ENCODE measurements around the gene KRTAP27-1.
A peak's percentile ranks its signal among the peaks of the same experiment; 100 is the strongest.

KRTAP27-1 gene

GRCh38 chr21:30337276-30337744 lies at the start of gene KRTAP27-1:
KRTAP27-1 (minus strand) TSS chr21:30337694; CDS start chr21:30337668, 26 bp downstream.
- DNase-seq: no peak

DNA sequence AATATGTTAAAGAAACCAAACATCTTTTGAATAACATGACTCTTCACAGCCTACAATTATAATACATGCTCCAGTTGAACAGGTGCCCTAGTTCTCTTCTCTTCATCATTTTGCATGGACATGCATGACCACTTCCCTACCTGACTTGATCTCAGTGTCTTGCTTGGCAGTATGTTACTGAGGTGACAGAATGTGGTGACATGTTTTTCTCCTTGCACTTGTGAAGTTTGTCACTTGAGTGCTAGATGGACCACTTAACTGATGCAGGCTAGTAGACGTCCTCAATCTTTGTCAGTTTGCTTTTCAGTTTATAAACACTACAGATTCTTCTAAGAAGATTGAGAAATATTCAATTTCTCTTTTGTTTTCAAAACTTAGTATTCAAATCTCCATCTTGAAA lies 44.7 kb upstream of the KRTAP27-1 start:
- DNase-seq: no peak

DNA sequence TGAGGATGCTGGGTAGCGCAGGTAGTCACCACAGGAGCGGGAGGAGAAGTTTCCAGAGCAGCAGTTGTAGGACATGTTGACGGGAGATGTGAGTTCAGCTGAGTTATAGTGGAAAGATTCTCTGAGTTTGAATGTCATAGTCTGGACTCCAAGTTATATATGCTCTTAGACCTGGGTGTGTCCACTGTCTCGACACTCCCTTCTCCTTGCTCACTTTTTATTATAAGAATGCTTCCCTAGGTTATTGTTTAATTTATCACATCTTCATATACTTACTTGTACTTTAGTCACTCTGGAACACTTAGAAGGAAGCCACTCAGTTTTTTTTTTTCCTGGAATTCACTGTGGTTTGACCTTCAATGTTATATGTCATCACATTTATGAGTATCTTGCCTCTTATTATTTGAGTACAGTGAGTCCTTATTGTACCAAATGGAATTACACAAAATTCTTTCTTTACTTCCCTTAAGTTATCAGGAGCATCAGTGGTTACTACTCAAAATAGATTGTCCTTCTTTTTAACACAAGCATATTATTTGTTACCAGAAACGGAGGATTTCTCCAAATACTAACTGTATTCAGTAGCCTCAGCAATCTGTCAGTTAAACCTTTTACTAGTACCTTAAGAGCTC lies 34.8 kb upstream of the KRTAP27-1 start, which contains the start of gene KRTAP13-2:
KRTAP13-2 (minus strand) TSS at position 133 of the 632 bp plus-strand sequence; CDS start at position 75, 58 bp downstream.
- no peak for DNase-seq

DNA sequence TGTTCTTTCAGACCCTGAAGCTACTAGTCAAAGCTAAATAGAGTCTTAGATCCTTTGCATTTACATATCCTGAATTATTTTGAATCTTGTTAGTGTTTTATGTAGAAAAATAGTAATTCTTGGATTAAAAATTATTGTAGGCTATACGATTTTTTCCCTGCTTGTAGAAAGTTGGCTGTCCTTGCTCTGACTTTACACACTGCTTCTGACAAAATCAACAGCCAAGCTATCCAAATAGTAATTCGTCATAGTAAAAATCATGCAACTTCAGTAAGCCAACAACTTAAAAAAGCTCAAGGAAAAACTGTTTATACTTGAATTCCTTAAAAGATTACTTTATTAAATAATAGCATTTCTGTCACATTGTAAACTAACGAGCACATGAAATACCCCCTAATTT lies 18.4 kb upstream of the KRTAP27-1 start:
- DNase-seq: no peak

DNA sequence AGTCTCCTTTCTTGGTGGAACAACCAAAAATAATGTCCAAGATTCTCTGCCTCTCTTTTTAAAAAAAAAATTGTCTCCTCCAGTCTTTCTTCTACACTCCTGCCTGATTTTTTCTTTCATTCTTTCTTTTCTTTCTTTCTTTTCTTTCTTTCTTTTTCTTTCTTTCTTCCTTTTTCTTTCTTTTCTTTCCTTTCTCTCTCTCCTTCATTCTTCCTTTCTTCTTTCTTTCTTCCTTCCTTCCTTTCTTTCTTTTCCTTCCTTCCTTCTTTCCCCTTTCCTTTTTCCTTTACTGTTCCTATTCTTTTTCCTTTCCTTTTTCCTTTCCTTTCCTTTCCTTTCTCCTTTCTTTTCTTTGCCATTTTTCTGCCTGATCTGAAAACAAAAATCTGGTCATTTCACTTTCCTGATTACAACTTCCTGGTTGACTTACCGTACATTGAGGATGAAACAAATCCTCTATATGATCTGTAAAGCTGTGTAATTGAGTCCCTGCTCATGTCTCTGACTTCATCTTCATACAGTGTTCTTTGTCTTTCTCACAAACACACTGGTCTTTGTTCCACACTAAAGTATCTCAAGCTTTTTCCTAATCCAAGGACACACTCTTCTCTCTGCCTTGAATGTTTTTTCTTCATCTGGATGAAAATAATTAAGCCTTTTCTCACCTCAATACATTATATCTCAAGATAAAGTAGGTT lies 17.0 kb upstream of the KRTAP27-1 start:
- DNase-seq: no peak

DNA sequence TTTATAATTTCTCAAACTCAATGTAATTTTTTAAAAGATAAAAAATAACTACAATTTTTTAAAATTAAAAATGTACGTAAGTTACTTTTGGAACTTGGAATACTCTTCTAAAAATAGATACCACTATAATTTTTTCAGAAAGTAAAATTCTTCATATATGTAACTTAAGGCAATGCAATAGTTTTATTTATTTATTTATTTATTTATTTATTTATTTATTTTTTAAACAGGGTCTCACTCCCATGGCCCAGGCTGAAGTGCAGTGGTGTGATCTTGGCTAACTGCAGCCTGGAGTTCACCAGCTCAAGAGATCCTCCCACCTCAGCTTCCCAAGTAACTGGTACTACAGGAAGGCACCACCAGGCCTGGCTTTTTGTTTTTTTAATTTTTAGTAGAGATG lies 14.0 kb upstream of the KRTAP27-1 start:
- no peak for DNase-seq

GRCh38 chr21:30349572-30349971 lies 12.1 kb upstream of the KRTAP27-1 start:
- no peak for DNase-seq

GRCh38 chr21:30348506-30348905 lies 11.0 kb upstream of the KRTAP27-1 start, which contains the start of gene KRTAP23-1:
KRTAP23-1 (minus strand) TSS chr21:30348606; CDS start chr21:30348606, 0 bp downstream.
- no peak for DNase-seq

- DNase-seq: no peak
These were observed 7.5 kb upstream of the KRTAP27-1 start for GRCh38 chr21:30345014-30345413.

- peak; percentile 71 for DNase-seq
These were observed 3.5 kb upstream of the KRTAP27-1 start for GRCh38 chr21:30340714-30341573.

- no peak for DNase-seq
These were observed 1.2 kb upstream of the KRTAP27-1 start for GRCh38 chr21:30338717-30339116.

DNA sequence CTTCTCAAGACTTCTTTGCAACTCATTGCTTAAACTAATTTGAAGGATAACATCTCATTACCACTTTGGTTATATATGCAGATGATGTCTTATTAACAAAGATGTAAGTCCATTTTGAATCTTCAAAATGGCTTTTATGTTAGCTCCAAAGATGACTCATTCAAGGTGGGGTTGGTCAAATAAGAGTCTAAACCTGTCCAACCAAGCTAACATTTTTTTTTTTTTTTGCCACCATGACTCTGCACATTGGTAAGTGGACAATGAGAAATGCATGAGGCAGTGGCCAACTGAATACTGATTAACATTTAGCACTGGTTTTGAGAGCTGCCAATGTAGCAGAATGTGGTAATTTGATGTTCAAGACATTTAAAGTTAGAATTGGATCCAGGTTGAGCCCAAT lies 278 bp upstream of the KRTAP27-1 start:
- DNase-seq: no peak

- no peak for DNase-seq
These were observed 898 bp downstream of the KRTAP27-1 start for GRCh38 chr21:30336596-30336995.

- DNase-seq: no peak
These were observed 3.8 kb downstream of the KRTAP27-1 start for GRCh38 chr21:30333736-30334135.

DNA sequence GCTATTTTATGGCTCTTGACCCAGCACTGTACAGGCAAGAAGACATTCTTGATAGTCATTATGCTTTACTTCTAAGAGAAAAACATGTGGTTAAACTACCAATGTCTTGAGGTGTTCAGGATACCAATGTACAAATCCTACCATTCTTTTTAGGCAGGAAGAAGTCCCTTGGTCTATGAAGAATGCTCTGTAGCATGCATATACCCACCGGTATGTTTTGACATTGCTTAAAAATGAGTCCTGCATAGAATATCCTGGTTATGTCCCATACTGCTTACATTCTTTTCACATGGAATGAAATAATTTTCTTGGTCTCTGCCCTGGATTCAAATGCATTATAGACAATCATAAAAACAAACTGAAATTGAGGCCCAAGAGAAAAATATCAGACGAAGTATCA lies 4.8 kb downstream of the KRTAP27-1 start:
- DNase-seq: no peak

DNA sequence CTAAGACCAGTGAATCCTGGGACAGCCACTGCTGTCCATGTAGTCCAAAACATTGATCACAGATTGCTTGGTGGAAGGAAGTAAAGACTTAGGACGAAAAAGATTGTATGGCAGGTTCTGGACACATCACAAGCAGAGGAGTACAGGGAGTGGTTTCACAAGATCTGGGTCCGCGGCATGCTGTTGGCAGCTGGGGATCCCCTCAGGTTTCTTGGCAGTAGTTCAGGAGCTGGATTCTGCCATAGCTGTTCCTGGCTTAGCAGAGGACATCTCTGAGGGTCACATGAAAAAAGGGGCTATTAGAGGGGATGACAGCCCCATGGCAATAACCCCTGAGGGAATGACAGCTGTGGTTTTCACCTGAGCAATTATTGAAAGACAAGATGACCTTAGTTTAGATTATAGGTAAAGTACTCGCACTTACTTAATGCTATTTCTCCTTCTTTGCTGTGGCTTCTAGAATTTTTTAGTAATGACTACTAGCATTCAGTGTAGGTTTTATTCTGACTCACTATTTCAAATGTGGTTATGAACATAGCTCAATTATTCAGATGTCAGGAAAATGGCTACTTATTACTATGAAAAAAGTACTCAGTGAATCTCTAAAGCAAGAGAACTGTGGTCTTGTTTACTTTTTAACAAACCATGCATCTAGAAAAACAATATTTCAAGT lies 8.2 kb downstream of the KRTAP27-1 start:
- DNase-seq: no peak

DNA sequence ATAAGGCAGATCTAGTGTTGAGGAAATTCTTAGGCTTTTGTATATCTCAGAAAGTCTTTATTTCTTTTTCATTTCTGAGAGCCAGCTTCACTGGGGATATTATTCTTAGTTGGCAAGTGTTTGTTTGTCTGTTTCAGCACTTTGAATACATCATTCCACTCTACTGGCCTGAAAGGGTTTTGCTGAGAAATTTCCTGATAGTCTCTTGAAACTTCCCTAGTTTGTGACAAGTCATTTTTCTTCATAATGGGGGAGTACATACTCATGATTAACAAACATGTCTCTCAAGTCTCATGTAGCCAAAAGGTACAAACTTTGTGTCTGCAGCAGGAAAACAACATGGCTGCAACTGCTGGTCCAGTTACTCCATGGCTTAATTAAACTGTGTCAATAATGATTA lies 11.1 kb downstream of the KRTAP27-1 start:
- no peak for DNase-seq

GRCh38 chr21:30320215-30320614 lies 17.3 kb downstream of the KRTAP27-1 start, which contains the start of gene KRTAP26-1:
KRTAP26-1 (minus strand) TSS chr21:30320315; CDS start chr21:30320035, 280 bp downstream.
- no peak for DNase-seq

DNA sequence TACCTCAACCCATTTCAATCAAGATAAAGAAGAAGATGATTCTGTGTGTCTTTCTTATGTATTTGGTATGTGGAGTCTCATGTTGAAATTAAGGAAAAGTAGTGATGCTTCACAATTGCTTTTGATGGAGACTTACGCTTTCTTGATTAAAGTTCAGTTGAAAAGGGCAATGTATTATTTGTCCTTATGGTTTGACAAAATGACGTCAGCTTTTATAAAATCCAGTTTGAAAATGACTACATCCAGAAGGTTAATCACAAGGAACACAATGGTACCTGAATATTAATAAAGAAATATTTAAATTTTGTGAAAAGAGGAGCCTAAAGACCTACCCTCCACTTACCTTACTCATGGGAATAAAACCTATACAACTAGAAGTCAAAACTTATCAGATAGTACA lies 21.8 kb downstream of the KRTAP27-1 start:
- no peak for DNase-seq

DNA sequence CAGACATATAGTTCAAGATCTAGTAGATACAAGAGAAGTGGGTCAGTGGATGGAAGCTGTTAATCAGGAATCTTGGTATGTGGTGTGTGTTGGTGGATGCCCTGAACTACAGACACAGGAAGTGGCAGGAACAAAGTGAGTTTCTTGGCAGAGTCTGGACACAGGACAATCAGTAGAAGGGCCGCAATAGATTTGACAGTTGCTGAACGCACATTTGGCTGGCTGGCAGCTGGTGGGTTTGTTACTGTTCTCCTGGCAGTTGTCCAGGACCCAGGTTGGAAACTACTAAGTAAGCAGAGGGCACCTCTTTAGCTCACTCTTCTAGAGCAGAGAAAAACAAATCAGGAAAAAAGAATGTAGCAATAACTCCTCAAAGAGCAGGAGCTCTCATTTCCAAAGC lies 30.6 kb downstream of the KRTAP27-1 start:
- DNase-seq: no peak

DNA sequence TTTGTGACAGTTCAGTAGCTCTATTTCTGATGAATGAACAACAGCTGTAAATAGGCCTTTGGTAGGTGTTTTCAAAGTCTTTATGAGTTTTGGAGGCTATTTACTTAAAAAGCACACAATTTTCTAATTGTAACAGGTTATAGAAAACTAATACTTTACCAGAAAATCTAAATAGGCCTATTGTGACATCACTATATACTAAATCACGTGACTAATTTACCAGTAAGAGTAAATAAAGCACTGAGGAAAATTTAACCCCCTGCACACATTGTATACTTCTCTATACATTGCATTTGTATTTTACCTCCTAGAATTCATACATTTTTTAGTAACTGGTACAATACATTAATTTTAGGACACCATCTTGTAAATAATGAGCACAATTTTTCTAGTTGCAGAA lies 32.4 kb downstream of the KRTAP27-1 start:
- DNase-seq: no peak

DNA sequence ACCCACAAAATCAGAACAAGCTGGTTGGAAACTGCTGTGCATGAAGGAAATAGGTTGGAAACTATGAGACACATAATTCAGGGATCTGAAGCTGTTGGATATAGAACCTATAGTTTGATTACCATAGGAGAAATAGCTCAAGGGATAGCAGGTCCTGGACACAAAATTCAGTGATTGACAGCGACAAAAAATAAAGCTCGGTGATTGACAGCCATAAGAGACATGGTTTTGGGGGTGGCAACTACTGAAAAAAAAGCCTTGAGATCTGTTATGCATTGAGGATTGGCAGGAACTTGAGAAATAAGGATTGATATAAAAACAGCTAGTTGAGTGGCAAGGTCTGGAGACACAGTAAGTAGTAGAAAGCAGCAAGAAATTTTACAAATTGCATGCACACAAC lies 48.3 kb downstream of the KRTAP27-1 start, which contains the start of gene KRTAP25-1:
KRTAP25-1 (minus strand) TSS at position 300 of the 400 bp plus-strand sequence; CDS start at position 276, 24 bp downstream.
- DNase-seq: no peak

Measured in activated effector memory CD4-positive, alpha-beta T cell treated with anti-CD3 and anti-CD28 coated beads, Interleukin-2, amount 50 U/mL, for 16 hours (primary cell).